T-cell (primary cell): ENCODE measurements around the gene ZNF625. TPM values are rescaled to one million over a fixed set of nuclear protein-coding genes. Genes with fewer than 3 reads are reported as not detected.

Experiments
- ATAC-seq, 4 experiments: fragments of 200-7000 bp in 3 of 4; fragments of 150-1000 bp in 1 of 4; cut with Tn5 transposase; replicated peaks in 1 of 4; 1 replicate in 3 of 4; 2 replicates in 1 of 4; pipeline ENCODE4 v1.10.0; 2021; ENCODE audit warnings: moderate library complexity in 3 of 4, mild to moderate bottlenecking in 2 of 4, moderate number of reproducible peaks in 1 of 4
- CTCF ChIA-PET, 2 donors: fragments of 300-600 bp; sonication (Branson Sonifier 250); formaldehyde crosslinking; loops; one replicate each; lab custom pipeline; 2022; ENCODE audit warnings: antibody characterized with exemption in 2 of 2; lab: Charles Lee
- POLR2A ChIA-PET, 2 donors: fragments of 300-600 bp; sonication (Branson Sonifier 250); formaldehyde crosslinking; loops; one replicate each; lab custom pipeline; 2022; ENCODE audit warnings: antibody characterized with exemption in 2 of 2; lab: Charles Lee
- DNase-seq, 35 experiments: peaks; one replicate each; pipeline versions ENCODE4 v3.0.0 to v3.0.0-alpha.2; 2013 to 2023
- H3K27ac ChIP-seq: one replicate; pipeline ENCODE4 v1.5.1; 2013; ENCODE audit warnings: low read length
- H3K27me3 ChIP-seq, 2 experiments: replicated peaks in 1 of 2; 1 replicate in 1 of 2; 2 replicates in 1 of 2; pipeline versions ENCODE4 v1.6.1 to v1.7.0; 2013; ENCODE audit warnings: low read length in 1 of 2, mixed read lengths in 1 of 2; ENCODE audit not compliant: control insufficient read depth in 2 of 2, insufficient read depth in 2 of 2; ENCODE audit errors: extremely low read depth in 1 of 2
- H3K36me3 ChIP-seq, 2 donors: 1 replicate in 1 of 2; 2 replicates in 1 of 2; pipeline versions ENCODE4 v1.6.1 to v1.7.0; 2013; ENCODE audit warnings: low read length in 1 of 2; ENCODE audit not compliant: control insufficient read depth in 2 of 2, insufficient read depth in 1 of 2; ENCODE audit errors: extremely low read depth in 1 of 2
- H3K4me1 ChIP-seq, 2 experiments: 1 replicate in 1 of 2; 2 replicates in 1 of 2; pipeline versions ENCODE4 v1.6.1 to v1.7.0; 2013; ENCODE audit warnings: low read length in 2 of 2, mixed read lengths in 1 of 2; ENCODE audit not compliant: insufficient read depth in 2 of 2, control insufficient read depth in 1 of 2; ENCODE audit errors: extremely low read depth in 1 of 2
- H3K4me3 ChIP-seq, 2 donors: 1 replicate in 1 of 2; 2 replicates in 1 of 2; pipeline versions ENCODE4 v1.5.1 to v1.7.0; 2013; ENCODE audit warnings: mild to moderate bottlenecking in 2 of 2, low read length in 1 of 2, moderate library complexity in 1 of 2; ENCODE audit not compliant: control insufficient read depth in 1 of 2; ENCODE audit errors: extremely low read depth in 1 of 2
- H3K9me3 ChIP-seq: 2 replicates; pipeline ENCODE4 v1.7.0; 2013
- H3K27ac Mint-ChIP-seq, 2 donors: one replicate each; pipeline ENCODE4 v1.8.0; 2020 to 2021; ENCODE audit warnings: mild to moderate bottlenecking in 2 of 2, mixed read lengths in 2 of 2
- H3K27me3 Mint-ChIP-seq, 2 donors: one replicate each; pipeline ENCODE4 v1.8.0; 2021 to 2022; ENCODE audit warnings: mixed read lengths in 2 of 2
- H3K36me3 Mint-ChIP-seq: one replicate; pipeline ENCODE4 v1.8.0; 2021; ENCODE audit warnings: mixed read lengths
- H3K4me1 Mint-ChIP-seq, 3 donors: one replicate each; pipeline ENCODE4 v1.8.0; 2020 to 2022; ENCODE audit warnings: mixed read lengths in 3 of 3, mild to moderate bottlenecking in 1 of 3
- H3K4me3 Mint-ChIP-seq, 3 donors: one replicate each; pipeline ENCODE4 v1.8.0; 2020 to 2022; ENCODE audit warnings: mild to moderate bottlenecking in 3 of 3, mixed read lengths in 3 of 3, moderate library complexity in 3 of 3
- H3K9me3 Mint-ChIP-seq, 3 donors: one replicate each; pipeline ENCODE4 v1.8.0; 2020 to 2022; ENCODE audit warnings: mixed read lengths in 3 of 3
- WGBS: methylation state at CpG from one replicate; pipeline ENCODE4 v1.1.5; 2013; ENCODE audit warnings: missing lambda C conversion rate; ENCODE audit not compliant: insufficient coverage; 5-methylcytosine and 5-hydroxymethylcytosine counted together
- total RNA-seq, 35 experiments: library from RNA in 6 of 35; stranded (reverse) in 6 of 35; fragments of 120-200 nt in 1 of 35; gene quantifications; one replicate each; pipeline versions ENCODE4 v1.2.1 to v1.2.4 and lab custom pipeline; 2013 to 2026

Gene ZNF625
- total RNA-seq, 5 donors from 2014 or later (not counting 1 experiment from before 2014, with no cell fraction given), result 1.2 to 3.5 (median 2.0) TPM

DNA sequence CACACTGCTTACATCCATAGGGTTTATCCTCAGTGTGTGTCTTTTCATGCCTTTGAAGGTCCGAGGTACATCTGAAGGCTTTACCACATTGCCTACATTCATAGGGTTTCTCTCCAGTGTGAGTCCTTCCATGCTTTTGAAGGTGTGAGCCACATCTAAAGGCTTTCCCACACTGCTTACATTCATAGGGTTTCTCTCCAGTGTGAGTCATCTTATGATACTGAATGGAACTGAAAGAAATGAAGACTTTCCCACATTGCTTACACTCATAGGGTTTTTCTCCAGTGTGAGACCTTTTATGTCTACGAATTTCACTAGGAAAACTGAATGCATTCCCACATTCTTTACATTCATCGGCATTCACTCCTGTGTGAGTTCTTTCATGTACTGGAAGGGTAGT is 23.5 kb downstream of the ZNF625 start:
- Mint-ChIP-seq H3K4me1 (peaks cover 7 to 8% (median 8%) of the 10 kb centered on the region in 3 donors), H3K27ac (no peak overlapping the region), H3K27me3 (no peaks in the 10 kb centered on the region), H3K36me3 (peaks cover 62% of the 10 kb centered on the region), H3K4me3 (no peak overlapping the region), H3K9me3 (peaks cover 0 to 28% (median 21%) of the 10 kb centered on the region in 3 donors)
- ATAC-seq (no peak), DNase-seq (no peak)
- Histone ChIP-seq H3K27ac (no peak overlapping the region), H3K4me1 (no peaks in the 10 kb centered on the region), H3K36me3 (peaks cover 17 to 41% of the 10 kb centered on the region in 2 donors), H3K9me3 (peaks cover 10% of the 10 kb centered on the region), H3K27me3 (no peaks in the 10 kb centered on the region), H3K4me3 (no peak overlapping the region)
- CTCF ChIA-PET, result no interaction called here
- POLR2A ChIA-PET, result no interaction called here
- WGBS, result no CpG with 5 or more reads among the region's 3 CpGs

- Histone ChIP-seq H3K27me3 (peaks cover 0 to 2% of the 10 kb centered on the region in 2 experiments), H3K36me3 (no peaks in the 10 kb centered on the region), H3K4me3 (no peak overlapping the region), H3K27ac (no peak overlapping the region), H3K4me1 (no peaks in the 10 kb centered on the region), H3K9me3 (no peaks in the 10 kb centered on the region)
- H3K27me3 Mint-ChIP-seq, result no peaks in the 10 kb centered on the region
- no peaks in the 10 kb centered on the region for H3K4me1 Mint-ChIP-seq
- H3K36me3 Mint-ChIP-seq, result peaks cover 10% of the 10 kb centered on the region
- H3K9me3 Mint-ChIP-seq, result peaks cover 0 to 9% (median 8%) of the 10 kb centered on the region in 3 donors
- DNase-seq (peak in 5 of 35 experiments; percentile 2 to 43 (median 4)), ATAC-seq (no peak)
- ChIA-PET CTCF (no interaction called here), POLR2A (no interaction called here)
- no peak overlapping the region for H3K27ac Mint-ChIP-seq
- WGBS, result no CpG with 5 or more reads among the region's 2 CpGs
- no peak overlapping the region for H3K4me3 Mint-ChIP-seq
Measured at GRCh38 chr19:12126707-12127106, 29.8 kb downstream of the ZNF625 start.

GRCh38 chr19:12117201-12117970 is 39.1 kb downstream of the ZNF625 start:
- Histone ChIP-seq H3K27me3 (peaks cover 0 to 3% of the 10 kb centered on the region in 2 experiments), H3K4me3 (no peak overlapping the region), H3K9me3 (no peaks in the 10 kb centered on the region), H3K36me3 (no peaks in the 10 kb centered on the region), H3K27ac (no peak overlapping the region), H3K4me1 (no peaks in the 10 kb centered on the region)
- H3K4me3 Mint-ChIP-seq, result no peak overlapping the region
- H3K27me3 Mint-ChIP-seq, result no peaks in the 10 kb centered on the region
- ChIA-PET POLR2A (no interaction called here), CTCF (no interaction called here)
- no peak for DNase-seq
- peaks cover 0 to 16% (median 13%) of the 10 kb centered on the region in 3 donors for H3K9me3 Mint-ChIP-seq
- no peaks in the 10 kb centered on the region for H3K4me1 Mint-ChIP-seq
- no peak for ATAC-seq
- no peak overlapping the region for H3K27ac Mint-ChIP-seq
- H3K36me3 Mint-ChIP-seq, result peaks cover 6% of the 10 kb centered on the region
- WGBS, result 93% methylated on average over 13 of the region's 33 CpGs

- ChIA-PET POLR2A (no interaction called here), CTCF (no interaction called here)
- no peak overlapping the region for H3K27ac Mint-ChIP-seq
- Histone ChIP-seq H3K4me3 (no peak overlapping the region), H3K36me3 (no peaks in the 10 kb centered on the region), H3K9me3 (peaks cover 4% of the 10 kb centered on the region), H3K27ac (no peak overlapping the region), H3K27me3 (peaks cover 0 to 3% of the 10 kb centered on the region in 2 experiments), H3K4me1 (no peaks in the 10 kb centered on the region)
- H3K4me3 Mint-ChIP-seq, result no peak overlapping the region
- DNase-seq (no peak), ATAC-seq (no peak)
- 96% methylated on average over 3 of the region's 5 CpGs for WGBS
- H3K36me3 Mint-ChIP-seq, result peaks cover 10% of the 10 kb centered on the region
- H3K4me1 Mint-ChIP-seq, result no peaks in the 10 kb centered on the region
- H3K27me3 Mint-ChIP-seq, result no peaks in the 10 kb centered on the region
- peaks cover 0 to 21% (median 21%) of the 10 kb centered on the region in 3 donors for H3K9me3 Mint-ChIP-seq
Measured at GRCh38 chr19:12113121-12113520, 43.4 kb downstream of the ZNF625 start.

DNA sequence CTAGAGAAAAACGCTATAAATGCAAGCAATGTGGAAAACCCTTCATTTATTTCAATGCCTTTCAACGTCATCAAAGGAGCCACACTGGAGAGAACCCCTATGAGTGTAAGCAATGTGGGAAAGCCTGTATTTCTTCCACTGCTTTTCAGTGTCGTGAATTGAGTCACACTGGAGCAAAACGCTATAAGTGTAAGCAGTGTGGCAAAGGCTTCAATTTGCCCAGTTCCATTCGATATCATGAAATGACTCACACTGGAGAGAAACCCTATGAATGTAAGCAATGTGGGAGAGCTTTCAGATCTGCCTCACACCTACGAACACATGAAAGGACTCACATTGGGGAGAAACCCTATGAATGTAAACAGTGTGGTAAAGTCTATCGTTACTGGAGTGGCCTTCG is 43.8 kb downstream of the ZNF625 start:
- no peak overlapping the region for H3K27ac Mint-ChIP-seq
- H3K4me3 ChIP-seq, result no peak overlapping the region
- H3K4me1 Mint-ChIP-seq, result no peaks in the 10 kb centered on the region
- WGBS, result no CpG with 5 or more reads among the region's 8 CpGs
- no peaks in the 10 kb centered on the region for H3K36me3 ChIP-seq
- DNase-seq (no peak), ATAC-seq (no peak)
- H3K36me3 Mint-ChIP-seq, result peaks cover 10% of the 10 kb centered on the region
- H3K9me3 Mint-ChIP-seq, result peaks cover 0 to 21% (median 21%) of the 10 kb centered on the region in 3 donors
- H3K27me3 ChIP-seq, result peaks cover 0 to 3% of the 10 kb centered on the region in 2 experiments
- no peaks in the 10 kb centered on the region for H3K4me1 ChIP-seq
- no peaks in the 10 kb centered on the region for H3K27me3 Mint-ChIP-seq
- ChIA-PET CTCF (no interaction called here), POLR2A (no interaction called here)
- peaks cover 4% of the 10 kb centered on the region for H3K9me3 ChIP-seq
- no peak overlapping the region for H3K4me3 Mint-ChIP-seq
- H3K27ac ChIP-seq, result no peak overlapping the region

DNA sequence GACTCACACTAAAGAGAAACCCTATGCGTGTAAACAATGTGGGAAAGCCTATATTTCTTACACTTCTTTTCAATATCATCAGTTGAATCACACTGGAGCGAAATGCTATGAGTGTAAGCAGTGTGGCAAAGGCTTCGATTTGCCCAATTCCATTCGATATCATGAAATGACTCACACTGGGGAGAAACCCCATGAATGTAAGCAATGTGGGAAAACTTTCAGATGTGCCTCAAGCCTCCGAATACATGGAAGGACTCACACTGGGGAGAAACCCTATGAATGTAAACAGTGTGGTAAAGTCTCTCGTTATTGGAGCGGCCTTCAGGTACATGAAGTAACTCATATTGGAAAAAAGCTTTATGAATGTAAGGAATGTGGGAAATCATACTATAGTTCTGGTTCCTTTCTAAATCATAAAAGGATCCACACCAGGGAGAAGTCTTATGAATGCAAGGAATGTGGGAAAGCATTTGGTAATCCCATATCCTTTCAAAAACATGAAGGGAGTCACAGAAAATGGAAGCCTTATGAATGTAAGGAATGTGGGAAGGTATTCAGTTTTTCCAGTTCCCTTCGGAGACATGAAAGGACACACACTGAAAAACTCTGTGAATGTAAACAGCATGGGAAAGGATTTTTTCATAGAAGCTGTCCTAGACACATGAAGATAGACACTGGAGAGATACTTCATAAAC is 44.4 kb downstream of the ZNF625 start:
- Mint-ChIP-seq H3K4me3 (no peak overlapping the region), H3K9me3 (peaks cover 0 to 21% (median 21%) of the 10 kb centered on the region in 3 donors), H3K4me1 (no peaks in the 10 kb centered on the region), H3K27me3 (no peaks in the 10 kb centered on the region), H3K36me3 (peaks cover 10% of the 10 kb centered on the region), H3K27ac (no peak overlapping the region)
- POLR2A ChIA-PET, result no interaction called here
- H3K27ac ChIP-seq, result no peak overlapping the region
- DNase-seq, result no peak
- WGBS, result 100% methylated on average over 2 of the region's 8 CpGs
- no peaks in the 10 kb centered on the region for H3K4me1 ChIP-seq
- H3K9me3 ChIP-seq, result peaks cover 4% of the 10 kb centered on the region
- H3K4me3 ChIP-seq, result no peak overlapping the region
- H3K27me3 ChIP-seq, result no peaks in the 10 kb centered on the region
- CTCF ChIA-PET, result no interaction called here
- no peak for ATAC-seq
- H3K36me3 ChIP-seq, result no peaks in the 10 kb centered on the region
